Astrocyte of the cerebellum (primary cell): ENCODE measurements around the gene VSTM5.
"Not testable (repeated sequence)": the region's sequence is repeated elsewhere in the genome, so short reads cannot be mapped to it uniquely, and the experiment has no call there.

Experiments used
- DNase-seq: peaks from one replicate; pipeline ENCODE4 v3.0.0-alpha.2; 2011; ENCODE audit warnings: low read depth
- H3K4me3 ChIP-seq: 2 replicates; pipeline ENCODE4 v1.5.1; 2011; ENCODE audit warnings: mild to moderate bottlenecking, low read depth, low read length, moderate library complexity
- in situ Hi-C: cut with HindIII; loops from 2 replicates; pipeline ENCODE4 v1.10.0; 2017; ENCODE audit warnings: low sequenced_read_pairs
- TF ChIP-seq, protein P1 (sequence below): IDR thresholded peaks from 2 replicates; pipeline ENCODE4 v1.5.1; 2012; ENCODE audit warnings: low read length, low read depth, moderate library complexity, mild to moderate bottlenecking; ENCODE audit errors: missing control alignments

The VSTM5 gene

DNA sequence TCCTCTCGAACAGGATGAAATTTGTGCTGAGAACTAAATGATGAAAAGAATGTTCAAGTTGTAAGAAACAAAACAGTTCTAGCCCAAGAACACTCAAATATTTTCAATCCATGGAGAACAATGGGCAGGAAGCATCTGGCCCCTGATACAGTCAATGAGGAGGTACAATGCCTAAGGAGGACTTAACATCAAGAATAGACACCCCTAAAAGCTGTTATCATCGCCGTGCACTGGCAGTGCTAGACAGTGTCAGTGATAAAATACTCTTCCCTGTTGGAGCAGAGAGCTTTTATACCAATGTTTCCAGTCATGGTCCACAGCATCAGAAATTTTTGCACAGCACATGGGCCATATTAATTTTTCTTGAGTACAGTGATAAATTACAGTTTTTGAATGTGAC, 20.2 kb upstream of the VSTM5 start:
- in situ Hi-C loops, result no loop called here
- no peak for DNase-seq
- no peak overlapping the region for H3K4me3 ChIP-seq
- TF ChIP-seq, protein P1, sequence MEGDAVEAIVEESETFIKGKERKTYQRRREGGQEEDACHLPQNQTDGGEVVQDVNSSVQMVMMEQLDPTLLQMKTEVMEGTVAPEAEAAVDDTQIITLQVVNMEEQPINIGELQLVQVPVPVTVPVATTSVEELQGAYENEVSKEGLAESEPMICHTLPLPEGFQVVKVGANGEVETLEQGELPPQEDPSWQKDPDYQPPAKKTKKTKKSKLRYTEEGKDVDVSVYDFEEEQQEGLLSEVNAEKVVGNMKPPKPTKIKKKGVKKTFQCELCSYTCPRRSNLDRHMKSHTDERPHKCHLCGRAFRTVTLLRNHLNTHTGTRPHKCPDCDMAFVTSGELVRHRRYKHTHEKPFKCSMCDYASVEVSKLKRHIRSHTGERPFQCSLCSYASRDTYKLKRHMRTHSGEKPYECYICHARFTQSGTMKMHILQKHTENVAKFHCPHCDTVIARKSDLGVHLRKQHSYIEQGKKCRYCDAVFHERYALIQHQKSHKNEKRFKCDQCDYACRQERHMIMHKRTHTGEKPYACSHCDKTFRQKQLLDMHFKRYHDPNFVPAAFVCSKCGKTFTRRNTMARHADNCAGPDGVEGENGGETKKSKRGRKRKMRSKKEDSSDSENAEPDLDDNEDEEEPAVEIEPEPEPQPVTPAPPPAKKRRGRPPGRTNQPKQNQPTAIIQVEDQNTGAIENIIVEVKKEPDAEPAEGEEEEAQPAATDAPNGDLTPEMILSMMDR, result no peak

DNA sequence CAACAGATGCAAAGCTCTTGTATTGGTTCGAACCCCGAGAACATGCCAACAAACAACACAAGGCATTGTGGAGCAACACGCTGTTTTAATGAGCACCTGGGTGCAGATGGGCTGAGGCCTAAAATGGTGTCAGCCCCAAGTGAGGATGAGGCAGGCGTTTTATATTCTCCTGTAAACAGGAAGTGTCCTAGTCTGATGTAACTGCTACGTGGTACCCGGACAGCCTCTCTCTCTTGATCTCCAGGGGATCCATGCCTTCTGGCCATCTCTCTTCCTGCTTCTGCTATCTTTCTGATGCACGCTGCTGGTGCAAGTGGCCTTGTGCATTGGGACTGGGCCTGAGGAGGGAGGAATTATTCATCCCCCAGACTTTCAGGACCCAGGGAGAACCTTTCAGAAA, 19.4 kb upstream of the VSTM5 start:
- TF ChIP-seq, protein P1, result no peak
- in situ Hi-C loops, result no loop called here
- no peak for DNase-seq
- no peak overlapping the region for H3K4me3 ChIP-seq

DNA sequence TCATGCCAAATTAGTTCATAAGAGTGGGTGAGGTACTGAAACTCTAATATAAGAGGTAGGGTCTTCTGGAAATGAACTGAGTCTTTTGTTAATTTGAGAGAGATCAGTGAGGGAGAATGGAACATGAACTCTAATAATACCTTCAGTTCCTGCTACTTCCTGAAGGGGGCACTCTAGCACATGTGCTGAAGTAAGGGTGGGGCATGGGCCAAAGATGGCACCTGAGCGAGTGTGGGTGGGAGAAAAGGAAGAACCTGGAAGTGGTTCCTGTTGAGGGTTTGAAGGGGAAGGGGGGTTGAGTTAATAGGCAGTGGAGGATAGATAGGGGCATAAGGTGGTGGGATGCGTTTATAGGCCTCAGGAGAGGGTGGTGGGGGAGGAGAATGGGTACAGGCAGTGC, 18.0 kb upstream of the VSTM5 start:
- H3K4me3 ChIP-seq, DNase-seq, in situ Hi-C loops: not testable (repeated sequence)

DNA sequence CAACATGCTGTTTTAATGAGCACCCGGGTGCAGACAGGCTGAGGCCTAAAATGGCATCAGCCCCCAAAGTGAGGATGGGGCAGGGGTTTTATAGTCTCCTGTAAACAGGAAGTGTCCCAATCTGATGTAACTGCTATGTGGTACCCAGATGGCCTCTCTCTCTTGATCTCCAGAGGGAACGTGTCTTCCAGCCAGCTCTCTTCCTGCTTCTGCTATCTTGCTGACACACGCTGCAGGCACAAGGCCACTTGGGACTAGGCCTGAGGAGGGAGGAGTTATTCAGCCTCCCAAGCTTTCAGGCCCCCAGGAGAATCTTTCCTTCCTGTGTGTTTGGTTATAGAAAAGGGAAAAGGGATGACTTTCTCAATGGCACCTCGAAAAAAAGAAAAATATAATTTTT, 11.4 kb upstream of the VSTM5 start:
- H3K4me3 ChIP-seq, result no peak overlapping the region
- in situ Hi-C loops, result no loop called here
- TF ChIP-seq, protein P1, result no peak
- DNase-seq, result no peak

DNA sequence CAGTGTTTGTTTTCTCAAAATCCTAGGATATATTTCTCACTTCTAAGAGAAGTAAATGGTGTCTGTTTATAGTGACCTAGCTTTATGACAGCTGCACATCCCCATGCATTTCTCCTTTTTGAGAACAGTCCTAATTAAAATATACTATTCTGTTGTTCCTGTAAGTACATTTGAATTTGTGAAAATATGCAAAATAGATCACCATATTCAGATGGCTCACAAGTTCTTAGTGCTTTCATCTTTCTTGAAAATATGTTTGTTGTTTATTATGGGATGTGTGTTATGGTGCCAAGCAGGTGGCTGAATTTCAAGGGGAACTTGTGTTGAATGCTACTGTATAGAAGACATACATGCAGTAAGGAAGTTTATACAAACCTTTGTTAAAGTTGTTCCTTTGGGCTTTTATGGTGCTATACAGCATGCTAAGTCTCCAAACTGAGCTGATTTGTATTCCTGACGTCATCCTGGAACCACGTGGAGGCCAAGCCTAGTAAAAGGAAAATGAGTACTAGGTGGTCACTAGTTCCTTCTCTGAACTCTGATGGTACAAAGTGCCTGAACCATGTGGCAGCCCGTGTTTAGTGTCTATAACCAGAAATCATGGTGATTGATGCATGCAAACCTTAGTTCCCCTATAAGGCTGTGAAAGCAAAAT, 7.8 kb upstream of the VSTM5 start:
- no peak for DNase-seq
- TF ChIP-seq, protein P1, result no peak
- no peak overlapping the region for H3K4me3 ChIP-seq
- in situ Hi-C loops, result no loop called here

DNA sequence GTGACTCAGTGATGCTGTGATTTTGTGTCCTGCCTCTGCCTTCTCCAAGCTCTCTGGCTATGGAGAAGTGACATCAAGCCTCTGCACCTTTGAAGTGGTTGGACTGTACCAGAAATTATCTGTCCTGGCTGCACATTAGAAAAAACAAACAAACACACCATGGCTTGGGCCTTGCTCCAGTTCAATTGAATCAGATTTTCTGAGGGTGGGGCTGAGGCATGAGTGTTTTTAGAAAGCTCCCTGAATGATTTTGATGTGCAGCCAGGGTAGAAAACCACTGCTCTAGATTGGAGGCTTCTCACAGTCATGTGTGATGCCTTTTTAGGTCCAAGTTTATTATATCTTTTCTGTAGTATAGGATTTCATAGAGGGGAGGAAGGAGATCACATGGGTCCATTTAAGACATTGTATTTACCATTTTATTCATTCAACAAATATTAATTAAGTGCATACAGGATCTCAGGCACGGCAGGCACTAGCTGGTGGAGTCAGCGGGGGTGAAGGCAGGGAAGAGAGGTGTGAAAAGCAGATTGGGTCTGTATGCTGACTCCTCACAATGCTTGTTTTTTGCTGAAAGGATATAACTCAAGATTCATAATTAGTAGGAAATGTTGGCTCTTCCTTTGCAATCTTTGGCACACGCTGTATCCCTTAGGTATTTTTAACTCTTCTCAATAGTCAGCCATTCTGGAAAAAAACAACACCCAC, 7.1 kb upstream of the VSTM5 start:
- DNase-seq, result peak; percentile 28
- H3K4me3 ChIP-seq, result no peak overlapping the region
- in situ Hi-C loops, result no loop called here
- TF ChIP-seq, protein P1, result no peak

DNA sequence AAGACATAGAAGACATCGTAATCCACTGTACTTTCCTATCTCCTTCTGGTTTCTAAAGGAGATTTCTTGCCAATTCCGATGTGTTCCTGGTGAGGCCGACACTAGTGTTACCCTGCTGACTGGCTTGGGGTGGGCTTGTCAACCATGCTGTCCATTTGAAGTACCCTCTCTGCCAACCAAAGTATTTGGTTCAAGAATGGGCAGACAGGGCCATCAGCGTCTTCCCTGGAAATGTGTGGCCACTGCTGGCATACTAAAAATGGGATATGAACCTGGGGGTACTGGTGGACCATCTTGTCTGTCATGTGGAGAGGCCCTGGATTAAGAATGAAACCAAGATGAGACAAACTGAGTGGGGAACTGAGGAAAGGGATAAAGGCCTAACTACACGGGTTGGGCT, 1.8 kb upstream of the VSTM5 start:
- in situ Hi-C loops, result no loop called here
- TF ChIP-seq, protein P1, result no peak

More for the DNA sequence above, 1.8 kb upstream of the VSTM5 start:
- DNase-seq, result no peak
- no peak overlapping the region for H3K4me3 ChIP-seq
